ENCODE data around the gene PLCZ1. TPM values are rescaled to one million over a fixed set of nuclear protein-coding genes. Genes with fewer than 3 reads are reported as not detected.

Gene PLCZ1
- total and polyA plus RNA-seq, 4 donors = 0.42 TPM; not detected in 3

DNA sequence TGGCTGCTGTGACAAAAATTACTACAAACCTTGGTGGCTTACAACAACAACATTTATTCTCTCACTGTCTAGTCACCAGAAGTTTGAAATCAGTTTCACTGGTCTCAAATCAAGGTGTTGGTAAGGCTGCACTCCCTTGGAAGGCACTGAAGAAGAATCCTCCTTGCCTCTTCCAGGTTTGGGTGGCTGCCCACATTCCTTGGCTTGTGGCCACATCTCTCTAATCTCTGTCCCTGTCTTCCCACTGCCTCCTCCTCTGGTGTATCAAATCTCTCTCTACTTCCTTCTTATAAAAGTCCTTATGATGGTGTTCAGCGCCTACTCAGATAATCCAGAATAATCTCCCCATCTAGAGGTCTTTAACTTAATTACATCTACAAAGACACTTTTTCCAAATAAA is 31.0 kb downstream of the PLCZ1 start:
- Histone ChIP-seq H3K27me3 (ENCODE audit: control insufficient read depth in 4 of 4, insufficient read depth in 4 of 4, low read length in 3 of 4) (no peaks in the 10 kb centered on the region), H3K36me3 (ENCODE audit: control insufficient read depth in 4 of 4, insufficient read depth in 3 of 4, low read depth in 1 of 4, low read length in 3 of 4) (no peaks in the 10 kb centered on the region), H3K4me3 (ENCODE audit: low read depth in 1 of 3, low read length in 3 of 3) (no peak overlapping the region), H3K4me1 (ENCODE audit: control insufficient read depth in 4 of 4, insufficient read depth in 4 of 4, low read length in 3 of 4) (no peaks in the 10 kb centered on the region), H3K9me3 (ENCODE audit: control insufficient read depth in 4 of 4, low read length in 3 of 4) (no peaks in the 10 kb centered on the region), H3K9ac (ENCODE audit: low read depth in 1 of 2, low read length in 2 of 2) (no peak overlapping the region), H3K27ac (ENCODE audit: low read depth in 1 of 2, low read length in 2 of 2) (no peak overlapping the region)
- 97% methylated on average over 1 of the region's 1 CpG for WGBS
- TF ChIP-seq FOXA1 (IDR thresholded peaks at IDR 0.05) (no peak), CTCF (IDR thresholded peaks at IDR 0.05; ENCODE audit: low read depth, low read length, missing input control) (no peak), HNF4A (conservative IDR thresholded peaks at IDR 0.05) (no peak), HNF4G (IDR thresholded peaks at IDR 0.05) (no peak), YY1 (IDR thresholded peaks at IDR 0.05) (no peak), SP1 (IDR thresholded peaks at IDR 0.05) (no peak), FOXA2 (IDR thresholded peaks at IDR 0.05) (no peak), RAD21 (IDR thresholded peaks at IDR 0.05) (no peak), GABPA (IDR thresholded peaks at IDR 0.05 in 1 of 2, conservative IDR thresholded peaks at IDR 0.05 in 1 of 2) (no peak)
- TF ChIP-seq, protein P1, sequence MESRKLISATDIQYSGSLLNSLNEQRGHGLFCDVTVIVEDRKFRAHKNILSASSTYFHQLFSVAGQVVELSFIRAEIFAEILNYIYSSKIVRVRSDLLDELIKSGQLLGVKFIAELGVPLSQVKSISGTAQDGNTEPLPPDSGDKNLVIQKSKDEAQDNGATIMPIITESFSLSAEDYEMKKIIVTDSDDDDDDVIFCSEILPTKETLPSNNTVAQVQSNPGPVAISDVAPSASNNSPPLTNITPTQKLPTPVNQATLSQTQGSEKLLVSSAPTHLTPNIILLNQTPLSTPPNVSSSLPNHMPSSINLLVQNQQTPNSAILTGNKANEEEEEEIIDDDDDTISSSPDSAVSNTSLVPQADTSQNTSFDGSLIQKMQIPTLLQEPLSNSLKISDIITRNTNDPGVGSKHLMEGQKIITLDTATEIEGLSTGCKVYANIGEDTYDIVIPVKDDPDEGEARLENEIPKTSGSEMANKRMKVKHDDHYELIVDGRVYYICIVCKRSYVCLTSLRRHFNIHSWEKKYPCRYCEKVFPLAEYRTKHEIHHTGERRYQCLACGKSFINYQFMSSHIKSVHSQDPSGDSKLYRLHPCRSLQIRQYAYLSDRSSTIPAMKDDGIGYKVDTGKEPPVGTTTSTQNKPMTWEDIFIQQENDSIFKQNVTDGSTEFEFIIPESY (IDR thresholded peaks at IDR 0.05) = no peak
- no peak for DNase-seq (ENCODE audit: low spot score)

- no peak overlapping the region for H3K4me3 ChIP-seq (ENCODE audit: low read depth in 1 of 3, low read length in 3 of 3)
- no peaks in the 10 kb centered on the region for H3K27me3 ChIP-seq (ENCODE audit: control insufficient read depth in 4 of 4, insufficient read depth in 4 of 4, low read length in 3 of 4)
- no peaks in the 10 kb centered on the region for H3K4me1 ChIP-seq (ENCODE audit: control insufficient read depth in 4 of 4, insufficient read depth in 4 of 4, low read length in 3 of 4)
- no peaks in the 10 kb centered on the region for H3K9me3 ChIP-seq (ENCODE audit: control insufficient read depth in 4 of 4, low read length in 3 of 4)
- no peak overlapping the region for H3K9ac ChIP-seq (ENCODE audit: low read depth in 1 of 2, low read length in 2 of 2)
- no peak overlapping the region for H3K27ac ChIP-seq (ENCODE audit: low read depth in 1 of 2, low read length in 2 of 2)
- DNase-seq (ENCODE audit: low spot score) = no peak
- H3K36me3 ChIP-seq (ENCODE audit: control insufficient read depth in 4 of 4, insufficient read depth in 3 of 4, low read depth in 1 of 4, low read length in 3 of 4) = no peaks in the 10 kb centered on the region
- WGBS = 83% methylated on average over 2 of the region's 2 CpGs
- TF ChIP-seq REST (IDR thresholded peaks at IDR 0.05) = no peak
- TF ChIP-seq EGR1 (IDR thresholded peaks at IDR 0.05; ENCODE audit: low read depth in 2 of 2) = no peak
- TF ChIP-seq FOXA1 (IDR thresholded peaks at IDR 0.05) = no peak
- no peak for TF ChIP-seq GABPA (IDR thresholded peaks at IDR 0.05 in 1 of 2, conservative IDR thresholded peaks at IDR 0.05 in 1 of 2)
- no peak for TF ChIP-seq RXRA (IDR thresholded peaks at IDR 0.05)
- no peak for TF ChIP-seq RAD21 (IDR thresholded peaks at IDR 0.05)
- TF ChIP-seq, protein P2, sequence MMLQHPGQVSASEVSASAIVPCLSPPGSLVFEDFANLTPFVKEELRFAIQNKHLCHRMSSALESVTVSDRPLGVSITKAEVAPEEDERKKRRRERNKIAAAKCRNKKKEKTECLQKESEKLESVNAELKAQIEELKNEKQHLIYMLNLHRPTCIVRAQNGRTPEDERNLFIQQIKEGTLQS (IDR thresholded peaks at IDR 0.05) = no peak
- TF ChIP-seq FOXA2 (IDR thresholded peaks at IDR 0.05) = no peak
- no peak for TF ChIP-seq HNF4G (IDR thresholded peaks at IDR 0.05)
- no peak for TF ChIP-seq YY1 (IDR thresholded peaks at IDR 0.05)
- TF ChIP-seq JUND (IDR thresholded peaks at IDR 0.05) = no peak
- TF ChIP-seq SP1 (IDR thresholded peaks at IDR 0.05) = no peak
- no peak for TF ChIP-seq NR2F2 (IDR thresholded peaks at IDR 0.05)
- no peak for TF ChIP-seq HNF4A (conservative IDR thresholded peaks at IDR 0.05)
Measured at GRCh38 chr12:18703911-18704310, 33.9 kb downstream of the PLCZ1 start.
